Measurements from ENCODE around the gene OR4E2.

DNA sequence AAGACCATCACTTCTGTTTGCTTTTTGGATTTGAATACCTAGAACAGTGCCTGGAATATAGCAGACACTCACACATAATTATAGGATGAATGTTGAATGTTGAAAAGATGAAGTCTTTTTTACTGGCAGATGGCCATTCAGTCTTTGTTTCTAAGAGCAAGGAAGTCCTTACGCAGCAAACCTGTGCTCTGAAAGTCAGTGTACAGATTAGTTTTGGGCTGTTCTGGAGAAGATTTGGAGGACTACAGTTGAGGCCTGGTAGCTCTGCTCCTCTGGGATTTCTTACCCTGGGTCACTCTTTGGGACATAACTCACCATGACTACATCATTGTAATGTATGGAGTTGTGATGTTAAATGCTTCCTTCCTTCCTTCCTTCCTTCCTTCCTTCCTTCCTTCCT, 3.3 kb downstream of the OR4E2 start:
- TF ChIP-seq, protein P1, sequence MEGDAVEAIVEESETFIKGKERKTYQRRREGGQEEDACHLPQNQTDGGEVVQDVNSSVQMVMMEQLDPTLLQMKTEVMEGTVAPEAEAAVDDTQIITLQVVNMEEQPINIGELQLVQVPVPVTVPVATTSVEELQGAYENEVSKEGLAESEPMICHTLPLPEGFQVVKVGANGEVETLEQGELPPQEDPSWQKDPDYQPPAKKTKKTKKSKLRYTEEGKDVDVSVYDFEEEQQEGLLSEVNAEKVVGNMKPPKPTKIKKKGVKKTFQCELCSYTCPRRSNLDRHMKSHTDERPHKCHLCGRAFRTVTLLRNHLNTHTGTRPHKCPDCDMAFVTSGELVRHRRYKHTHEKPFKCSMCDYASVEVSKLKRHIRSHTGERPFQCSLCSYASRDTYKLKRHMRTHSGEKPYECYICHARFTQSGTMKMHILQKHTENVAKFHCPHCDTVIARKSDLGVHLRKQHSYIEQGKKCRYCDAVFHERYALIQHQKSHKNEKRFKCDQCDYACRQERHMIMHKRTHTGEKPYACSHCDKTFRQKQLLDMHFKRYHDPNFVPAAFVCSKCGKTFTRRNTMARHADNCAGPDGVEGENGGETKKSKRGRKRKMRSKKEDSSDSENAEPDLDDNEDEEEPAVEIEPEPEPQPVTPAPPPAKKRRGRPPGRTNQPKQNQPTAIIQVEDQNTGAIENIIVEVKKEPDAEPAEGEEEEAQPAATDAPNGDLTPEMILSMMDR (conservative IDR thresholded peaks at IDR 0.05 in 1 of 2, IDR thresholded peaks at IDR 0.05 in 1 of 2; ENCODE audit: extremely low read depth in 1 of 2, insufficient read depth in 1 of 2, low read depth in 1 of 2, low read length in 2 of 2): no peak
- TF ChIP-seq EZH2 (IDR thresholded peaks at IDR 0.05; ENCODE audit: borderline replicate concordance, low read length): no peak

Data from mammary epithelial cell (primary cell).